ENCODE data around the gene ALB.

Gene ALB

DNA sequence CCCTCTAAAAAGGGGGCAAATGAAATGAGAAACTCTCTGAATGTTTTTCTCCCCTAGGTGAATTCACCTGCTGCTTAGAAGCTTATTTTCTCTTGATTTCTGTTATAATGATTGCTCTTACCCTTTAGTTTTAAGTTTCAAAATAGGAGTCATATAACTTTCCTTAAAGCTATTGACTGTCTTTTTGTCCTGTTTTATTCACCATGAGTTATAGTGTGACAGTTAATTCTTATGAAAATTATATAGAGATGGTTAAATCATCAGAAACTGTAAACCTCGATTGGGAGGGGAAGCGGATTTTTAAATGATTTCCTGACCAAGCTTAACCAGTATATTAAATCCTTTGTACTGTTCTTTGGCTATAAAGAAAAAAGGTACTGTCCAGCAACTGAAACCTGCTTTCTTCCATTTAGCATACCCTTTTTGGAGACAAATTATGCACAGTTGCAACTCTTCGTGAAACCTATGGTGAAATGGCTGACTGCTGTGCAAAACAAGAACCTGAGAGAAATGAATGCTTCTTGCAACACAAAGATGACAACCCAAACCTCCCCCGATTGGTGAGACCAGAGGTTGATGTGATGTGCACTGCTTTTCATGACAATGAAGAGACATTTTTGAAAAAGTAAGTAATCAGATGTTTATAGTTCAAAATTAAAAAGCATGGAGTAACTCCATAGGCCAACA, 4.2 kb downstream of the ALB start:
- in situ Hi-C loops (cut with HindIII; ENCODE audit: low sequenced_read_pairs) = no loop called here

DNA sequence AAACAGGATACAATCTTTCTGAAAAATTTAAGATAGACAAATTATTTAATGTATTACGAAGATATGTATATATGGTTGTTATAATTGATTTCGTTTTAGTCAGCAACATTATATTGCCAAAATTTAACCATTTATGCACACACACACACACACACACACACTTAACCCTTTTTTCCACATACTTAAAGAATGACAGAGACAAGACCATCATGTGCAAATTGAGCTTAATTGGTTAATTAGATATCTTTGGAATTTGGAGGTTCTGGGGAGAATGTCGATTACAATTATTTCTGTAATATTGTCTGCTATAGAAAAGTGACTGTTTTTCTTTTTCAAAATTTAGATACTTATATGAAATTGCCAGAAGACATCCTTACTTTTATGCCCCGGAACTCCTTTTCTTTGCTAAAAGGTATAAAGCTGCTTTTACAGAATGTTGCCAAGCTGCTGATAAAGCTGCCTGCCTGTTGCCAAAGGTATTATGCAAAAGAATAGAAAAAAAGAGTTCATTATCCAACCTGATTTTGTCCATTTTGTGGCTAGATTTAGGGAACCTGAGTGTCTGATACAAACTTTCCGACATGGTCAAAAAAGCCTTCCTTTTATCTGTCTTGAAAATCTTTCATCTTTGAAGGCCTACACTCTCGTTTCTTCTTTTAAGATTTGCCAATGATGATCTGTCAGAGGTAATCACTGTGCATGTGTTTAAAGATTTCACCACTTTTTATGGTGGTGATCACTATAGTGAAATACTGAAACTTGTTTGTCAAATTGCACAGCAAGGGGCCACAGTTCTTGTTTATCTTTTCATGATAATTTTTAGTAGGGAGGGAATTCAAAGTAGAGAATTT, 5.2 kb downstream of the ALB start:
- in situ Hi-C loops (cut with HindIII; ENCODE audit: low sequenced_read_pairs) = no loop called here

GRCh38 chr4:73409978-73410548, 6.0 kb downstream of the ALB start:
- in situ Hi-C loops (cut with HindIII; ENCODE audit: low sequenced_read_pairs) = no loop called here

- in situ Hi-C loops (cut with HindIII; ENCODE audit: low sequenced_read_pairs) = no loop called here
Observed at GRCh38 chr4:73410916-73411730, 7.0 kb downstream of the ALB start.

DNA sequence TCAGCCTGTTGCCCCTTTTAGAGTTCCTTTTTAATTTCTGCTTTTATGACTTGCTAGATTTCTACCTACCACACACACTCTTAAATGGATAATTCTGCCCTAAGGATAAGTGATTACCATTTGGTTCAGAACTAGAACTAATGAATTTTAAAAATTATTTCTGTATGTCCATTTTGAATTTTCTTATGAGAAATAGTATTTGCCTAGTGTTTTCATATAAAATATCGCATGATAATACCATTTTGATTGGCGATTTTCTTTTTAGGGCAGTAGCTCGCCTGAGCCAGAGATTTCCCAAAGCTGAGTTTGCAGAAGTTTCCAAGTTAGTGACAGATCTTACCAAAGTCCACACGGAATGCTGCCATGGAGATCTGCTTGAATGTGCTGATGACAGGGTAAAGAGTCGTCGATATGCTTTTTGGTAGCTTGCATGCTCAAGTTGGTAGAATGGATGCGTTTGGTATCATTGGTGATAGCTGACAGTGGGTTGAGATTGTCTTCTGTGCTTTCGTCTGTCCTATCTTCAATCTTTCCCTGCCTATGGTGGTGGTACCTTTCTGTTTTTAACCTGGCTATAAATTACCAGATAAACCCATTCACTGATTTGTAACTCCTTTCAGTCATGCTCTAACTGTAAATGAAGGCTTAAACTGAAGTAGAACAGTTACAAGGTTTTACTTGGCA, 7.8 kb downstream of the ALB start:
- in situ Hi-C loops (cut with HindIII; ENCODE audit: low sequenced_read_pairs) = no loop called here

DNA sequence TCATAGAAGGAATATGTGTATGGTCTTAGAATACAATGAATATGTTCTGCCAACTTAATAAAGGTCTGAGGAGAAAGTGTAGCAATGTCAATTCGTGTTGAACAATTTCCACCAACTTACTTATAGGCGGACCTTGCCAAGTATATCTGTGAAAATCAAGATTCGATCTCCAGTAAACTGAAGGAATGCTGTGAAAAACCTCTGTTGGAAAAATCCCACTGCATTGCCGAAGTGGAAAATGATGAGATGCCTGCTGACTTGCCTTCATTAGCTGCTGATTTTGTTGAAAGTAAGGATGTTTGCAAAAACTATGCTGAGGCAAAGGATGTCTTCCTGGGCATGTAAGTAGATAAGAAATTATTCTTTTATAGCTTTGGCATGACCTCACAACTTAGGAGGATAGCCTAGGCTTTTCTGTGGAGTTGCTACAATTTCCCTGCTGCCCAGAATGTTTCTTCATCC, 9.2 kb downstream of the ALB start:
- in situ Hi-C loops (cut with HindIII; ENCODE audit: low sequenced_read_pairs) = no loop called here

DNA sequence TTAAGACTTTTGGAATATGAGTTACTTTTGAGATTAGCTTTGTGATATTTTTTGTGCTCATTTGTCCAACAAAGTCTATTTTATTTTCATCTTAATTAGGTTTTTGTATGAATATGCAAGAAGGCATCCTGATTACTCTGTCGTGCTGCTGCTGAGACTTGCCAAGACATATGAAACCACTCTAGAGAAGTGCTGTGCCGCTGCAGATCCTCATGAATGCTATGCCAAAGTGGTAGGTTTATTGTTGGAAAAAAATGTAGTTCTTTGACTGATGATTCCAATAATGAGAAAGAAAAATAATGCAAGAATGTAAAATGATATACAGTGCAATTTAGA, 10.8 kb downstream of the ALB start:
- in situ Hi-C loops (cut with HindIII; ENCODE audit: low sequenced_read_pairs) = no loop called here

- in situ Hi-C loops (cut with HindIII; ENCODE audit: low sequenced_read_pairs) = no loop called here
Observed at GRCh38 chr4:73415807-73416238, 11.7 kb downstream of the ALB start.

DNA sequence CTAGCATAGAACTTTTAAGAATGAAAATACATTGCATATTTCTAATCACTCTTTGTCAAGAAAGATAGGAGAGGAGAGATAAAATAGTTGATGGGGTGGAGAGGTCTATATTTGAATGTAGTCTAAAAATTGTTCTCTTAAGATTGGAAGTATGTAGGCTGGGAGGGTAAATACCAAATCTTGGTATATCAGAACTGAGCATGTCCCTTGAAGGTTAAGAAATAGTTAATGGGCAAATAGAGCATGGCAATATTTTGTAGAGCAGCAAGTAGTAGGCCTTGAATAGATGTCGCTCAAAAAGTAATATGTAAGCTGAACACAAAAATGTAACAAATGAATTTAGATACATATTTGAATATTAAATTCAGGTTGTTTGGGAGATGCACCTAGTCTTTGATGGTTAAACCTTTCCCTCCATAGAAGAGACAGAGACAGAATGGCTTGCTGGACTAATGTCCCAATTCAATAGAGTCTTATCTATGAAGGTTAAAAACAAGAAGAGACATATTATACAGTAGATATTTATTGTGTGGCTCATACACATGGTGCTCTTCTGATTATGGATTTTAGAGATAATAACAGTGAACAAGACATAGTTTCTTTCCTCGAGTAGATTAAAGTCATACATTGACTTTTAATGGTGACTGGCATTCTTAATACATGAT, 12.5 kb downstream of the ALB start:
- in situ Hi-C loops (cut with HindIII; ENCODE audit: low sequenced_read_pairs) = no loop called here

DNA sequence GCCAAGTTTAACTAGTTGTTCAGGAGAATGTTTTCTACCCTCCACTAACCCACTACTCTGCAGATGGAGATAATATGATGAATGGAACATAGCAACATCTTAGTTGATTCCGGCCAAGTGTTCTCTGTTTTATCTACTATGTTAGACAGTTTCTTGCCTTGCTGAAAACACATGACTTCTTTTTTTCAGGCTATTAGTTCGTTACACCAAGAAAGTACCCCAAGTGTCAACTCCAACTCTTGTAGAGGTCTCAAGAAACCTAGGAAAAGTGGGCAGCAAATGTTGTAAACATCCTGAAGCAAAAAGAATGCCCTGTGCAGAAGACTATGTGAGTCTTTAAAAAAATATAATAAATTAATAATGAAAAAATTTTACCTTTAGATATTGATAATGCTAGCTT, 13.3 kb downstream of the ALB start:
- in situ Hi-C loops (cut with HindIII; ENCODE audit: low sequenced_read_pairs) = no loop called here

DNA sequence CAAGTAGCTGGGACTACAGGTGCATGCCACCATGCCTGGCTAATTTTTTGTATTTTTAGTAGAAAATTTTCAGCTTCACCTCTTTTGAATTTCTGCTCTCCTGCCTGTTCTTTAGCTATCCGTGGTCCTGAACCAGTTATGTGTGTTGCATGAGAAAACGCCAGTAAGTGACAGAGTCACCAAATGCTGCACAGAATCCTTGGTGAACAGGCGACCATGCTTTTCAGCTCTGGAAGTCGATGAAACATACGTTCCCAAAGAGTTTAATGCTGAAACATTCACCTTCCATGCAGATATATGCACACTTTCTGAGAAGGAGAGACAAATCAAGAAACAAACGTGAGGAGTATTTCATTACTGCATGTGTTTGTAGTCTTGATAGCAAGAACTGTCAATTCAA, 13.9 kb downstream of the ALB start:
- in situ Hi-C loops (cut with HindIII; ENCODE audit: low sequenced_read_pairs) = no loop called here

- in situ Hi-C loops (cut with HindIII; ENCODE audit: low sequenced_read_pairs) = no loop called here
Observed at GRCh38 chr4:73418677-73419076, 14.6 kb downstream of the ALB start.

- in situ Hi-C loops (cut with HindIII; ENCODE audit: low sequenced_read_pairs) = no loop called here
Observed at GRCh38 chr4:73419106-73420038, 15.3 kb downstream of the ALB start.

DNA sequence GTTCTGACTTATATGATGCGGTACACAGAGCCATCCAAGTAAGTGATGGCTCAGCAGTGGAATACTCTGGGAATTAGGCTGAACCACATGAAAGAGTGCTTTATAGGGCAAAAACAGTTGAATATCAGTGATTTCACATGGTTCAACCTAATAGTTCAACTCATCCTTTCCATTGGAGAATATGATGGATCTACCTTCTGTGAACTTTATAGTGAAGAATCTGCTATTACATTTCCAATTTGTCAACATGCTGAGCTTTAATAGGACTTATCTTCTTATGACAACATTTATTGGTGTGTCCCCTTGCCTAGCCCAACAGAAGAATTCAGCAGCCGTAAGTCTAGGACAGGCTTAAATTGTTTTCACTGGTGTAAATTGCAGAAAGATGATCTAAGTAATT, 16.5 kb downstream of the ALB start:
- in situ Hi-C loops (cut with HindIII; ENCODE audit: low sequenced_read_pairs) = no loop called here

DNA sequence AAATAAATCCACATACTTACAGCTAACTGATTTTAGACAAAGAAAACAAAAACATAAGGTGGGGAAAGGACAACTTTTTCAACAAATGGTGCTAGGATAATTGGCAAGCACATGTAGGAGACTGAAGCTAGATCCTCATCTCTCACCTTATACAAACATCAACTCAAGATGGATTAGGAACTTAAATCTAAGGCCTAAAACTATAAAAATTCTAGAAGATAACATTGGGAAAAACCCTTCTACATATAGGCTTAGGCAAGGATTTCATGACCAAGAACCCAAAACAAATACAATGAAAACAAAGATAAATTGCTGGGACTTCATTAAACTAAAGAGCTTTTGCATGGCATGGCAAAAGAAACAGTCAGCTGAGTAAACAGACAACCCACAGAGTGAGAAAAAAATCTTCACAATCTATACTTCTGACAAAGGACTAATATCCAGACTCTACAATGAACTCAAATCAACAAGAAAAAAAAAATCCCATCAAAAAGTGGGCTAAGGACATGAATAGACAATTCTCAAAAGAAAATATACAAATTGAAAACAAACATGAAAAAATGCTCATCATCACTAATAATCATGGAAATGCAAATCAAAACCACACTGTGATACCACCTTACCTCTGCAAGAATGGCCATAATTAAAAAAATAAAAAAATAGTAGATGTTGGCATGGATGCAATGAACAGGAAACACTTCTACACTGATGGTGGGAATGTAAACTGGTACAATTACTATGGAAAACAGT, 17.8 kb downstream of the ALB start:
- in situ Hi-C loops (cut with HindIII; ENCODE audit: low sequenced_read_pairs) = no loop called here

- in situ Hi-C loops (cut with HindIII; ENCODE audit: low sequenced_read_pairs) = no loop called here
Observed at GRCh38 chr4:73422458-73422752, 18.3 kb downstream of the ALB start.

- in situ Hi-C loops (cut with HindIII; ENCODE audit: low sequenced_read_pairs) = no loop called here
Observed at GRCh38 chr4:73423184-73423583, 19.1 kb downstream of the ALB start.

- in situ Hi-C loops (cut with HindIII; ENCODE audit: low sequenced_read_pairs) = no loop called here
Observed at GRCh38 chr4:73426666-73427065, 22.6 kb downstream of the ALB start.

- in situ Hi-C loops (cut with HindIII; ENCODE audit: low sequenced_read_pairs) = no loop called here
Observed at GRCh38 chr4:73429118-73429517, 25.0 kb downstream of the ALB start.
